Parathyroid adenoma (tissue), 2 donors: ENCODE results near the gene DHRSX.

Source experiments
- H2AFZ ChIP-seq: fragments of 300-600 bp; sonication (generic); one replicate; pipeline ENCODE4 v1.7.0; 2017; ENCODE audit warnings: antibody characterized with exemption, mild to moderate bottlenecking
- H3K27ac ChIP-seq: fragments of 300-600 bp; sonication (generic); one replicate; pipeline ENCODE4 v1.7.0; 2017
- H3K27me3 ChIP-seq: fragments of 300-600 bp; sonication (generic); one replicate; pipeline ENCODE4 v1.7.0; 2017; ENCODE audit warnings: low read length; ENCODE audit not compliant: control insufficient read depth, insufficient read depth
- H3K36me3 ChIP-seq: fragments of 300-600 bp; sonication (generic); one replicate; pipeline ENCODE4 v1.7.0; 2017; ENCODE audit warnings: low read length; ENCODE audit not compliant: control insufficient read depth, insufficient read depth
- H3K4me1 ChIP-seq: fragments of 300-600 bp; sonication (generic); one replicate; pipeline ENCODE4 v1.7.0; 2017; ENCODE audit warnings: control low read depth
- H3K4me2 ChIP-seq: fragments of 300-600 bp; sonication (generic); one replicate; pipeline ENCODE4 v1.7.0; 2017; ENCODE audit warnings: low read length
- H3K4me3 ChIP-seq: fragments of 300-600 bp; sonication (generic); one replicate; pipeline ENCODE4 v1.7.0; 2017; ENCODE audit warnings: low read depth, low read length
- H3K79me2 ChIP-seq: fragments of 300-600 bp; sonication (generic); one replicate; pipeline ENCODE4 v1.7.0; 2017; ENCODE audit warnings: control low read depth
- H3K9ac ChIP-seq: fragments of 300-600 bp; sonication (generic); one replicate; pipeline ENCODE4 v1.7.0; 2017; ENCODE audit warnings: mild to moderate bottlenecking
- H3K9me3 ChIP-seq: fragments of 300-600 bp; sonication (generic); one replicate; pipeline ENCODE4 v1.7.0; 2017; ENCODE audit warnings: low read length; ENCODE audit not compliant: control insufficient read depth
- TF ChIP-seq, protein P1 (sequence below): fragments of 300-600 bp; sonication (generic); IDR thresholded peaks from one replicate; pipeline ENCODE4 v1.7.0; 2017; ENCODE audit warnings: antibody characterized with exemption, mild to moderate bottlenecking
- donor health status: primary hyperparathyroidism.

DHRSX gene

GRCh38 chrX:2231570-2232192 lies 269.1 kb downstream of the DHRSX start:
- Histone ChIP-seq H3K9me3 (no peaks in the 10 kb centered on the region), H3K79me2 (no peaks in the 10 kb centered on the region), H3K4me3 (no peak overlapping the region), H3K9ac (no peak overlapping the region), H2AFZ (no peak overlapping the region), H3K27me3 (no peaks in the 10 kb centered on the region), H3K4me2 (no peak overlapping the region), H3K27ac (no peak overlapping the region), H3K36me3 (no peaks in the 10 kb centered on the region), H3K4me1 (no peaks in the 10 kb centered on the region)
- TF ChIP-seq, protein P1, sequence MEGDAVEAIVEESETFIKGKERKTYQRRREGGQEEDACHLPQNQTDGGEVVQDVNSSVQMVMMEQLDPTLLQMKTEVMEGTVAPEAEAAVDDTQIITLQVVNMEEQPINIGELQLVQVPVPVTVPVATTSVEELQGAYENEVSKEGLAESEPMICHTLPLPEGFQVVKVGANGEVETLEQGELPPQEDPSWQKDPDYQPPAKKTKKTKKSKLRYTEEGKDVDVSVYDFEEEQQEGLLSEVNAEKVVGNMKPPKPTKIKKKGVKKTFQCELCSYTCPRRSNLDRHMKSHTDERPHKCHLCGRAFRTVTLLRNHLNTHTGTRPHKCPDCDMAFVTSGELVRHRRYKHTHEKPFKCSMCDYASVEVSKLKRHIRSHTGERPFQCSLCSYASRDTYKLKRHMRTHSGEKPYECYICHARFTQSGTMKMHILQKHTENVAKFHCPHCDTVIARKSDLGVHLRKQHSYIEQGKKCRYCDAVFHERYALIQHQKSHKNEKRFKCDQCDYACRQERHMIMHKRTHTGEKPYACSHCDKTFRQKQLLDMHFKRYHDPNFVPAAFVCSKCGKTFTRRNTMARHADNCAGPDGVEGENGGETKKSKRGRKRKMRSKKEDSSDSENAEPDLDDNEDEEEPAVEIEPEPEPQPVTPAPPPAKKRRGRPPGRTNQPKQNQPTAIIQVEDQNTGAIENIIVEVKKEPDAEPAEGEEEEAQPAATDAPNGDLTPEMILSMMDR: no peak

DNA sequence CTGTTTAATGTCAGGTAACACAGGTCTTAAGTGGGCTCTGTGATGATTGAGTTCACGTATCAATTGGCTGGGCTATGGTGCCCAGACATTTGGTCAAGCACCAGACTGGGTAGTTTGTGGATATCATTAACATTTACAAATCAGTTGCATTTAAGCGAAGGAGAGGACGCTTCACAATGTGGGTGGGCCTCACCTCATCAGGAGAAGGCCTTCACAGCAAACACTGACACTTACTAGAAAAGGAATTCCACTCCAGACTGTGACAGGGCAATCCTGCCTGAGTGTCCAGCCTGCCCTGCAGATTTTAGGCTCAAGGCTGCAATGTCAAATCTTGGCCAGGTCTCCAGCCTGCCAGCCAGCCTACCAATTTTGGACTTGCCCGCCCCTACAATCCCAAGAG lies 270.3 kb downstream of the DHRSX start:
- Histone ChIP-seq H3K9me3 (no peaks in the 10 kb centered on the region), H3K4me1 (no peaks in the 10 kb centered on the region), H3K79me2 (no peaks in the 10 kb centered on the region), H3K27me3 (no peaks in the 10 kb centered on the region), H3K9ac (no peak overlapping the region), H3K4me2 (no peak overlapping the region), H3K4me3 (no peak overlapping the region), H2AFZ (no peak overlapping the region), H3K36me3 (no peaks in the 10 kb centered on the region), H3K27ac (no peak overlapping the region)
- TF ChIP-seq, protein P1: no peak

DNA sequence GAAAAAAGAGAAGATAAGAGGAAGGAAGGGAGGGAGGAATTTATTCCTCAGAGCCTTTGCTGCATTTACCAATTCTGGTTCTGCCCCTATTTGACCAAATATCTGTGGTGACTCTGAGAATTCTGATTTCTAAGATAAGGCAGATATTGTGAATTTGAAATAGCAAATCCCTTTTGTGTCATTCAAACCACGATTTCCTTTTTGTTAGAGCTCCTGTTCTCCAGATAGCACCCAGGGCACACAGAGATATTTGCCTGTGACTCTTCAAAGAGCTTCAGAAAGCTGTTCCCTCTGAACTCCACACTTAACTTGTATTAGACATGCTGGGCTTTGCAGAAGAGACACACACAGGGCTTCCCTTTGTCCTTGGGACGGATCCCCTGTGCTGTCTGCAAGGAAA lies 272.2 kb downstream of the DHRSX start:
- TF ChIP-seq, protein P1: no peak
- Histone ChIP-seq H3K79me2 (no peaks in the 10 kb centered on the region), H3K4me2 (no peak overlapping the region), H3K9me3 (no peaks in the 10 kb centered on the region), H3K4me3 (no peak overlapping the region), H3K4me1 (no peaks in the 10 kb centered on the region), H3K27me3 (no peaks in the 10 kb centered on the region), H3K36me3 (no peaks in the 10 kb centered on the region), H3K9ac (no peak overlapping the region), H2AFZ (no peak overlapping the region), H3K27ac (no peak overlapping the region)

DNA sequence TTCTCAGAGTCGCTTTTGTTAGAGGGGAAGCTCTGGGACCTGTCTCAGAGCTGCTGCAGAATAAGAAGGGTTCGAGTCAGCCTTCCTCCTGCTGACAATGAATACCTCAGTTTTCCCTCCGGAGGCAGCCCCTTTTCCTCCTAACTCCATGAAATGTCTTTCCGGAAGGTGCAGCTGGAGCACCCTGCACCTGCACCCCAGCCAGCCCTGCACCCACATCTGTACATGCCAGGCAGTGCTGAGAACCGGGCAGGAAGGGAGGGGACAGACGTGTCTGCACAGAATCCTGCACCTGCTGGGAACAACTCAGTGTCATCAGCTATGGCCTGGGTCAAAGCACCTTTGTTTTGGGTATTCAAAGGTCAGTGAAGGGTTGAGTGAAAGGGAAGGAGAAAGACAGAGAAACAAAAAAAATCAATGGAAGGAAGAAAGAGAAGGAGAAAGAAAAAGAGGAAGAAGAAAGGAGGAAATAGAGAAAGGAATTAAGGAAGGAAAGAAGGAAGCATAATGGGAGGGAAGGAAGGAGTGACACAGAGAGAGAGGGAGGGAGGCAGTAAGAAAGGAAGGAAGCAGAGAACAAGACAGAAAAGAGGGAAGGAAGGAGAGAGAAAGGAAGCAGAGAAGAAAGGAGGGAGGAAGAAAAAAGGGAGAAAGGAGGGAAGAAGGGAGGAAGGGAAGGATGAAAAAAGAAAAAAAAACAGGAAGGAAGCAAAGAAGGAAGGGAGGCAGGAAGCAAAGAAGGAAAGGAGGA lies 273.7 kb downstream of the DHRSX start:
- Histone ChIP-seq H3K36me3 (no peaks in the 10 kb centered on the region), H3K4me3 (no peak overlapping the region), H3K9me3 (no peaks in the 10 kb centered on the region), H2AFZ (no peak overlapping the region), H3K79me2 (no peaks in the 10 kb centered on the region), H3K4me1 (no peaks in the 10 kb centered on the region), H3K27ac (no peak overlapping the region), H3K9ac (no peak overlapping the region), H3K4me2 (no peak overlapping the region), H3K27me3 (no peaks in the 10 kb centered on the region)
- TF ChIP-seq, protein P1: no peak

GRCh38 chrX:2226182-2226581 lies 274.6 kb downstream of the DHRSX start:
- no peaks in the 10 kb centered on the region for H3K27me3 ChIP-seq
- H2AFZ ChIP-seq: no peak overlapping the region
- no peaks in the 10 kb centered on the region for H3K36me3 ChIP-seq
- H3K4me3 ChIP-seq: no peak overlapping the region
- no peaks in the 10 kb centered on the region for H3K79me2 ChIP-seq
- no peak overlapping the region for H3K27ac ChIP-seq
- H3K9me3 ChIP-seq: no peaks in the 10 kb centered on the region
- no peak overlapping the region for H3K4me2 ChIP-seq
- H3K4me1 ChIP-seq: no peaks in the 10 kb centered on the region
- TF ChIP-seq, protein P1: no peak
- H3K9ac ChIP-seq: no peak overlapping the region
